Measurements from ENCODE around the gene NAXD. TPM values are rescaled to one million over a fixed set of nuclear protein-coding genes. Genes with fewer than 3 reads are reported as not detected.
A peak's percentile ranks its signal among the peaks of the same experiment; 100 is the strongest.

The NAXD gene
- total RNA-seq, 3 donors from 2014 or later = 23.4 to 34.8 (median 32.1) TPM

DNA sequence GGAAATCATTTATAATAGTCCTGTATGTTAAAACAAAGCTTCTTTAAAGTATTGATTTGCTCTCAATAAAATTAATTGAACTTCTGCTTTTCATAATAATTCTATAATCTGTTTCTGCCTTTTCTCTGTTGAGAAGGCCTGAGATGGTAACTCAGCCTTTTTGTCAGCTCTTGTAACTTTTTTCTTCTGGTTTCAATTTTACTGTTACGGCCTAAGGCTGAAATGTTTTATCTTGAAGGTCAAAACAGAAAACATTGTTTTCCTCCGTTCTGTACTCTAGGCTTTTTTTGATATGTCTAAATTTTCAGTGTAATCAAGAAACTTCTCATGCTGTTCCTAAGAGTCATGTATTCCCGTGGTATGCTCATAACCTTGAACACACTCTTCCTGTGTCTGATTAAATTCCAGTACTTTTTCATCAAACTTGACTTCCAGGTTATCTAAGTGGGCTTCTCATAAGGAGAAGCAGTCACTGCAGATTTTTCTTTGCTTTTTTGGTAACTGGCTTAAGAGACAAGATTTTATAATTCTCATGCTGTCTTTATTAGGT lies 7.6 kb upstream of the NAXD start:
- Histone ChIP-seq H3K4me3 (no peak overlapping the region), H3K9me3 (no peaks in the 10 kb centered on the region), H3K27ac (peak overlapping the region in 1 of 2 donors; percentile 11), H3K4me1 (no peaks in the 10 kb centered on the region), H3K27me3 (no peaks in the 10 kb centered on the region), H3K36me3 (no peaks in the 10 kb centered on the region)
- intact Hi-C loops (cut with DNase I; ENCODE audit: low total_unique reads) = no loop called here
- DNase-seq (ENCODE audit: low spot score in 2 of 2) = no peak
- TF ChIP-seq POLR2A (IDR thresholded peaks at IDR 0.05) (no peak), POLR2AphosphoS5 (IDR thresholded peaks at IDR 0.05) (no peak)
- TF ChIP-seq, protein P1, sequence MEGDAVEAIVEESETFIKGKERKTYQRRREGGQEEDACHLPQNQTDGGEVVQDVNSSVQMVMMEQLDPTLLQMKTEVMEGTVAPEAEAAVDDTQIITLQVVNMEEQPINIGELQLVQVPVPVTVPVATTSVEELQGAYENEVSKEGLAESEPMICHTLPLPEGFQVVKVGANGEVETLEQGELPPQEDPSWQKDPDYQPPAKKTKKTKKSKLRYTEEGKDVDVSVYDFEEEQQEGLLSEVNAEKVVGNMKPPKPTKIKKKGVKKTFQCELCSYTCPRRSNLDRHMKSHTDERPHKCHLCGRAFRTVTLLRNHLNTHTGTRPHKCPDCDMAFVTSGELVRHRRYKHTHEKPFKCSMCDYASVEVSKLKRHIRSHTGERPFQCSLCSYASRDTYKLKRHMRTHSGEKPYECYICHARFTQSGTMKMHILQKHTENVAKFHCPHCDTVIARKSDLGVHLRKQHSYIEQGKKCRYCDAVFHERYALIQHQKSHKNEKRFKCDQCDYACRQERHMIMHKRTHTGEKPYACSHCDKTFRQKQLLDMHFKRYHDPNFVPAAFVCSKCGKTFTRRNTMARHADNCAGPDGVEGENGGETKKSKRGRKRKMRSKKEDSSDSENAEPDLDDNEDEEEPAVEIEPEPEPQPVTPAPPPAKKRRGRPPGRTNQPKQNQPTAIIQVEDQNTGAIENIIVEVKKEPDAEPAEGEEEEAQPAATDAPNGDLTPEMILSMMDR (IDR thresholded peaks at IDR 0.05) = no peak

DNA sequence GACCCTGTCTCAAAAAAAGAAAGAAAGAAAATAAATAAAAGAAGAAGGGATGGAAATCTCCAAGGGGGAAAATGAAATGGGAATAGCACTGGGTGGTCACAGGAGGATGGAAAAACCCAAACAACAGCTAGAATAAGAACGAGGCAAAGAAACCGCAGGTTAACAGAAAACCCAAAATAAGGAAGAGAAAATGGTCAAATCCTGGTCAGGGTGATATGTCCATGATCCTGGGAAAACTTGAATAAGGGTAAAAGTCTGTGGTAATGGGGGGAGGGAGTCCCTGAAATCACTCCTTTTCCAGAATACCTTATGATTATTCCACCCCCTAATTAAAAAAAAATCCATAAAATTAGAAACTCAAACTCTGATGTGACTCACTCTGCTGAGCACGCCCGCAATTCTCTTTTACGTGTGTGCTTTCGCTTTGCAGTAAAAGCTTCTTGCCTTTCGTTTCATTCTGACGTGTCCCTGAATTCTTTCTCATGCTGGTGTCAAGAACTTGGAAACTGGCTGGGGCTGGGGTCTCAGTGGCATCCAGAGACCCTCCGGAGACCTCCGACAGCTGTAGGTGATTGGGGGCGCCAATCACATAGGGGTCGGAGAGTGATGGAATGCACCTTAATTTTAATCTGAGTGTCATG lies 4.3 kb upstream of the NAXD start:
- H3K4me1 ChIP-seq = no peaks in the 10 kb centered on the region
- H3K27me3 ChIP-seq = no peaks in the 10 kb centered on the region
- intact Hi-C loops (cut with DNase I; ENCODE audit: low total_unique reads) = no loop called here
- no peaks in the 10 kb centered on the region for H3K9me3 ChIP-seq
- TF ChIP-seq POLR2A (IDR thresholded peaks at IDR 0.05) (no peak), POLR2AphosphoS5 (IDR thresholded peaks at IDR 0.05) (no peak)
- TF ChIP-seq, protein P1 (IDR thresholded peaks at IDR 0.05) = no peak
- H3K4me3 ChIP-seq = no peak overlapping the region
- no peak for DNase-seq (ENCODE audit: low spot score in 2 of 2)
- no peaks in the 10 kb centered on the region for H3K36me3 ChIP-seq
- H3K27ac ChIP-seq = no peak overlapping the region

DNA sequence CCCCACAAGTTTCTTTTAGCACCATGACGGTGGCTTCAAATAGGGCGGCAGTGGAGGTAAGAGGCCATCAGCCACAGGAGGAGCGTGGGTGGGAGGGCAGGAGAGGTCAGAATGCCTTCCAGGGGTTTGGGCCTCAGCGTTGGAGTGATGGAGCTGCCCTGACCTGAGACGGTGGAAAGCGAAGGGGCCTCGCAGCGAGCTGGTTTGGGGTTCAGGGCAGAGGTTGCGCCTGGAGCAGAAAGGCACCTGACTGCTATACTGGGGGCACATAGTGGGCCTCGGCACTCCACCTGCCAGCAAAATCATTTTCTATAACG lies 382 bp upstream of the NAXD start:
- H3K4me1 ChIP-seq = peaks cover 0 to 18% of the 10 kb centered on the region in 2 donors
- H3K4me3 ChIP-seq = peak overlapping the region; percentile 89 to 98 (median 91)
- H3K36me3 ChIP-seq = no peaks in the 10 kb centered on the region
- H3K27ac ChIP-seq = peak overlapping the region; percentile 92 to 97
- DNase-seq (ENCODE audit: low spot score in 2 of 2) = no peak
- TF ChIP-seq POLR2AphosphoS5 (IDR thresholded peaks at IDR 0.05) (no peak), POLR2A (IDR thresholded peaks at IDR 0.05) (no peak)
- TF ChIP-seq, protein P1 (IDR thresholded peaks at IDR 0.05) = no peak
- H3K27me3 ChIP-seq = no peaks in the 10 kb centered on the region
- no peaks in the 10 kb centered on the region for H3K9me3 ChIP-seq
- intact Hi-C loops (cut with DNase I; ENCODE audit: low total_unique reads) = no loop called here

DNA sequence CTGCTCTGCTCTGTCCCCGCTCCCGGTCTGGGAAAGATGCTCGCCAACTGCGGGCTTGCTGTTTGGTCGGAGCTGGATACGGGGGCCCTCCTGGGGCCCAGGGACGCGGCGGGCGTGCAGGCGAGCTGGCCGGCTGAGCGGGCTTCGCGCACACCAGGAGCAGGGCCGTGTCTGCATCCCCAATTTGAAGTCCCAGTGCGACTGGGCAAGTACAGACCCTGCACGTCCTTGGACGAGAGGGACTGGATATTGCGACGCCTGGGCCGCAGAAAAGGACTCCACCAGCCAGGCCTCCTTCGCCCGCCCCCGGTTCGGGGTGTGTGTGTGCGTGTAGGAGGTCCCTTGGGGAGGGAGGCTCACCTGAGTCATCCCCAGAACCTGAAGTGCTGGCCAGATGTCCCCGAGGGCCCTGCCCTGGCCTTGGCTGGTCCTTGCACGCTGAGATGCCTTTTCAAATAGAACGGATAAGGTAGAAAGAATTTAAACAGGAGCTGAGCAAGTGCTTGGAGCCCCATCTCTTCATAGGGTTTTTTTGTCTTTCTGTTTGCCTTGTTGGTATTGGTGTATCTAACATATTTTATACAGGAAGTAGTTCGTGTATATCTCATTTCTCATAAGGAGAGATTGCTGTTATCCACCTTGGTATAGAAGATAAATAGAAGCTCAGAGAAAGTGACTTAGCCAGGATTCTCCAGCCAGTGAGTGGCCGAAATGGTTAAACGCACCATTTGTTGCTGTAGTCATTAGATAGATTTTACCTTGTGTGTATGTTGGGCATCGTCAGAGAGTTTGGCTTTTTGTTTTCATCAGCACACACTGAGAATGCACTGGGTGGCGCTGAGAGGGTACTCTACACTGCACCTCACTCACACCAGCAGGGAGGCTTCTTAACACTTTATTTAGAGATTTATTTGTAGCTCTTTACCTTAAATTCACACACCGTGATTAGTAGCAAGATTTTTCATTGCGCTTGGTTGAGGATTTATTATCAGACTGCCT lies 1.1 kb downstream of the NAXD start:
- Histone ChIP-seq H3K36me3 (no peaks in the 10 kb centered on the region), H3K9me3 (no peaks in the 10 kb centered on the region), H3K4me3 (peak overlapping the region; percentile 89 to 98 (median 91)), H3K27ac (peak overlapping the region; percentile 92 to 97), H3K27me3 (no peaks in the 10 kb centered on the region), H3K4me1 (peaks cover 0 to 18% of the 10 kb centered on the region in 2 donors)
- TF ChIP-seq POLR2AphosphoS5 (IDR thresholded peaks at IDR 0.05) (no peak), POLR2A (IDR thresholded peaks at IDR 0.05) (no peak)
- TF ChIP-seq, protein P1 (IDR thresholded peaks at IDR 0.05) = no peak
- intact Hi-C loops (cut with DNase I; ENCODE audit: low total_unique reads) = no loop called here
- peak; percentile 57 to 78 for DNase-seq (ENCODE audit: low spot score in 2 of 2)
